Fibroblast of gingiva (primary cell): ENCODE results near the gene ERO1B.
A peak's percentile ranks its signal among the peaks of the same experiment; 100 is the strongest.
"Not testable (repeated sequence)": the region's sequence is repeated elsewhere in the genome, so short reads cannot be mapped to it uniquely, and the experiment has no call there.

ENCODE experiments used
- DNase-seq: peaks from one replicate; pipeline ENCODE4 v3.0.0-alpha.2; 2011; ENCODE audit warnings: low read depth

ERO1B gene

DNA sequence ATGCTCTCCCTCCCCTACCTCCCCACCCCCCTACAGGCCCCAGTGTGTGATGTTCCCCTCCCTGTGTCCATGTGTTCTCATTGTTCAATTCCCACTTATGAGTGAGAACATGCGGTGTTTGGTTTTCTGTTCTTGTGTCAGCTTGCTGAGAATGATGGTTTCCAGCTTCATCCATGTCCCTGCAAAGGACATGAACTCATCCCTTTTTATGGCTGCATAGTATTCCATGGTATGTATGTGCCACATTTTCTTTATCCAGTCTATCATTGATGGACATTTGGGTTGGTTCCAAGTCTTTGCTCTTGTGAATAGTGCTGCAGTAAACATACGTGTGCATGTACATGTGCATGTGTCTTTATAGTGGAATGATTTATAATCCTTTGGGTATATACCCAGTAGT lies 95.3 kb downstream of the ERO1B start:
- DNase-seq = not testable (repeated sequence)

DNA sequence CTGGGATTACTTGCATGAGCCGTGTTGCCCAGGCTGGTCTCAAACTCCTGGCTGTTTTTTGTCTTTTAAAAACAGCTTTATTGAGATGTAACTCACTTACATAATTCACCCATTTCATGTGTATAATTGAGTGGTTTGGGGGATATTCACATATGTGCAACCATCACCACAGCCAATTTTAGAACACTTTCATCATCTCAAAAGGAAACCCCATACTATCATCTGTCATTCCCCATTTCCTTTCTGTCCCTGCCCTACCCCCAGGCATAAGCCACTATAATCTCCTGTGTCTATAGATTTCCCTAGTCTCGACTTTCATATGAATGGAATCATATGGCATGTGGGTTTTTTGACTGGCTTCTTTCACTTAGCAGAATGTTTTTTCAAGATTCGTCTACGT lies 96.1 kb downstream of the ERO1B start:
- no peak for DNase-seq

DNA sequence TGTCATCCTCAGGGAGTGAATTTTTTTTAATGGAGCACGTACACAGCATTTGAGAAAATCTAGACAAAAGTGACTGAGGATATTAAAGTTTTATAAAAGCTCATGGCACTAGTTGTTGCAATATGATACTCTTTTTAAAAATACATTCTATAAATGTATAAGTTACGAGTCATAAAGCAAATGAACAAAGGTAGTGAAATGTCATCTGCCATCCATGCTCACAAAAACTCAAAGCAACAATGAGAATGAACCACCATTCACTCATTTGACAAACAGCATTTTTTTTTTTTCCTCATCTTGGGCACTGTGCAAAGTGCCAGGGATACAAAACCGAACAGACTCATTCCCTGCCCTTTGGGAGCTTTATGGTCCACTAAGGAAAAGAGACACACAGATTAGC lies 100.7 kb downstream of the ERO1B start:
- DNase-seq = no peak

DNA sequence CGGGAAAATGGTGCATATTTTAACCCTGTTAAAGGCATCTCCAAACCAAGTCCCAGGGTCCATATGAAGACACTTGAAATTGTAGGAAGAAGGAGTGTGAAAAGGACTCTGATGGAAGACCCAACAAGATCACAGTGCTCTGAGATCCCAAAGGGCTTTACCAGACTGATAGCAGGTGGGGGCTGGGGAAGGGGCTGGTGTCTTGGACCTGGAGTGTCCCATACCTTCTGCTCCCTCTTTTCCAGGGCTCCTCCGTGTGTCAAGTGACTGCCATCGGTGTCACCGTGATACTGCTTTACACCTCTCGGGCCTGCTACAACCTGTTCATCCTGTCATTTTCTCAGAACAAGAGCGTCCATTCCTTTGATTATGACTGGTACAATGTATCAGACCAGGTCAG lies 102.1 kb downstream of the ERO1B start:
- no peak for DNase-seq

DNA sequence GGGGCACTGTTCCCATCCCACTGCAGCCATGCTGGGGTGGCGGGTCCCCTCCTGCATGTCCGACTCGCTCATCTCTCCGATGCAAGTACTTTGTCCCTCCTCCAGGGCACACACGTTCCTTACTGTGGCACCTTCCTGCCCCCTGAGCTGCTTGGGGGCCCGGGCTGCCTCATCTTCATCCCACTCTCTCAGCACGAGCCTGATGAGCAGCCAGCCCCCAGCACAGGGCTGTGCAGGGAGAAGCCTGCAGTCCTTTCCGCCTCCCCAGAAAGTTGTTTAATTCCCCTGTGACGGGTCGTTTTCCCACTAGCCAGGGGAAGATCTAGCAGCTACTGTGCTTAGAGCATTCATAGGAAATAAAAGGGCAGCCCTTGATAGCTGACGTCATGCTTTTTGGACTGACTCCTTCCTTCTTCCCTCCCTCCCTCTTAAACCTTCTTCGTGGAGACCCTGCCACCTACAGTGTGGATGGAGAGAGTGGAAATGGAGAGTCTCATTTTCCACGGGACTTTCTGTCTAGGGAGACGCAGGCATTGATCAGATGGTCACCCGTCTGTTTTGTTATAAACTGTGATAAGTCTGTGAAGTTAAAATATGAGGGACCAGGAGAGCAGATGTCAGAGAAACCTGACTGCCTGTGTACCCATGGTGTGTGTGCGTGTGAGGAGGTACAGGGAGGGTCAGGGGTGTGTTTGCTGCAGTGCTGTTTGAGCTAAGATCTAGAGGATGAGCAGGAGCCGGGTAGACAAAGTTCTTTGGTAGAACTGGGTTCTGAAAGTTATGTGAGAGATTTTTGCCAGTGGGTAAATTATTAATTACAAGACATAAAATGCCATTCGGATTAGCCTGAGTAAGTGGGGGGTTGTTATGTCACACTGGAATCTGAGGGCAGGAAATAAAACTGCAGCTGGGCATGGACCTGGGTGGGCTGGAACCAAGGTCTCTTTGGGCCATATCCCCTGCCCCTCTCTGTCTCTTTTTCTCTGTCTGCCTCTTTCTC lies 105.1 kb downstream of the ERO1B start:
- no peak for DNase-seq

DNA sequence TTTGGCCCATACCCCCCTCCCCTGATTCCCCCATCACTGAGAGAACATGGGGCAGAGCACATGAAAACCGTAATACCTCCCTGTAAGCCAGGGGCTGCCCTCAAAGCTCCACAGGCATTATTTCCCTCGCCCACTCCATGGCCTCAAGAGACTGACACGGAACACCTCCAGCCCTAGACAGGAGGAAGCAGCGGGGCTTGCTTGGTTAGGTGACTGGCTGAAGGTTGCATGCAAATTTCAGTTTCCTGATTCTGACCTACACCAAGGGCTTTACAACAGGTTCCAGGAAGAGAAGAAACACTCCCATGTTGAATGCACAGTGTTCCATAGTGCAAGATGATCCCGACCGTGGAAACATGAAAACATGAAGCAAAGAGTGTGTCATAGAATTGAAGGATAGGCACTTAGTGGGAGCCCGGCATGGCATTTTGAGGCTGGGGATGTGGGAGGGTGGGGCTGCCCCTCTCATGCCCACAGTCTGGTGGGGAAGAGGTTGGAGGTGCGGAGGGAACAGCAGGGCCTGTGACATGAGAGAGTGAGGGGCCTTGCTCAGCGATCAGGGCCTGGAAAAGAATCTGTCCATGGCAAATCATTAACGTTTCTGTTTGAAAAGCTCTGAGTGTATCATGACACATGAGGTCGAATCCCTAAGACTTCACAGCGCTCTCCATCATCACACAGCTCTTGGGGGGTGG lies 106.0 kb downstream of the ERO1B start:
- DNase-seq = no peak

DNA sequence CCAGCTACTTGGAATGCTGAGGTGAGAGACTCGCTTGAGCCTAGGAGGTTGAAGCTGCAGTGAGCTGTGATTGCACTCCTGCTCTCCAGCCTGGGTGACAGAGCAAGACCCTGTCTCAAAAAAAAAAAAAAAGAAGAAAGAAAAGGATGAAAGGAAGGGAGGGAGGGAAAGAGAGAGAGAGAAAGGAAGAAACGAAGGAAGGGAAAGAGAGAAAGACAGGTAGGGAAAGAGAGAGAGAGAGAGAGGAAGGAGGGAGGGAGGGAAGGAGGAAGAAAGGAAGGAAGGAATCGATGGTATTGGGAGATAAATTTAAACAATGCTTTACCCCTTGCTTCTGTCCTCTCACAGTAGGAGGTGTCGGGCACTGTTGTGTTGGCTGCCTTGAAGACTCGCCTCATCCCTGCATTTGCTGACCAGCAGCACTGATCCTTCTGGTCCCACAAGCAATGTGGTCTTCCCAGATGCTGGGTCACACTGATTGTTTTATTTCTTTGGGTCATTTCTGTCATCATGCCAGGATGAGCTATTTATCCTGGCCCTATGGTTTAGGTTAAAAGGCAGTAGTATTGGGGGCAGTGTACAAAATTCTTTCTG lies 108.5 kb downstream of the ERO1B start:
- DNase-seq = no peak

DNA sequence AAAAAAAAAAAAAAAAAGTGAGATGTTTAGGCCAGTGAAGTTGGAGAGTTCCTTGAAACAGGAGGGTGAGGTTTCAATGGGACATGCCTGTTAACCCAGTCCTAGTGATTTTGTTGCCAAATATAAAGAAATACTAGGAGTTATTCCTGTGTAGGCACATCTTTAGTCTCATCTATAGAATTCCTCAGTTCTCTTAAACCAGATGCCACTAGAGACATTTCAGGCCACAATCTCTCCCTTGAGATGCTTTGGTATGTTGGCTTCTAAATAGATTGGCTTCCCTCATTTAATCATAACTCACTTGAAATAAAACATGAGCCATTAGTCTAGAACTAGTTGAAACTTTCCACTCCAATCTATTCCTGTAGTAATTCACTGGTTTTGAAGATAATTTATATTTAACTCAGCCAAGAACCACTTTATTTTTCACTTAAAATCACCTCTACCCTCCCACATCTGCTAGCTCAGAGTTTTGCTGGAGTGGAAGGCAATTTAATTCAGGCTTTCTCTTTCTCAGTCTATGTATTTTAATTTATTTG lies 109.6 kb downstream of the ERO1B start:
- DNase-seq = peak; percentile 62

DNA sequence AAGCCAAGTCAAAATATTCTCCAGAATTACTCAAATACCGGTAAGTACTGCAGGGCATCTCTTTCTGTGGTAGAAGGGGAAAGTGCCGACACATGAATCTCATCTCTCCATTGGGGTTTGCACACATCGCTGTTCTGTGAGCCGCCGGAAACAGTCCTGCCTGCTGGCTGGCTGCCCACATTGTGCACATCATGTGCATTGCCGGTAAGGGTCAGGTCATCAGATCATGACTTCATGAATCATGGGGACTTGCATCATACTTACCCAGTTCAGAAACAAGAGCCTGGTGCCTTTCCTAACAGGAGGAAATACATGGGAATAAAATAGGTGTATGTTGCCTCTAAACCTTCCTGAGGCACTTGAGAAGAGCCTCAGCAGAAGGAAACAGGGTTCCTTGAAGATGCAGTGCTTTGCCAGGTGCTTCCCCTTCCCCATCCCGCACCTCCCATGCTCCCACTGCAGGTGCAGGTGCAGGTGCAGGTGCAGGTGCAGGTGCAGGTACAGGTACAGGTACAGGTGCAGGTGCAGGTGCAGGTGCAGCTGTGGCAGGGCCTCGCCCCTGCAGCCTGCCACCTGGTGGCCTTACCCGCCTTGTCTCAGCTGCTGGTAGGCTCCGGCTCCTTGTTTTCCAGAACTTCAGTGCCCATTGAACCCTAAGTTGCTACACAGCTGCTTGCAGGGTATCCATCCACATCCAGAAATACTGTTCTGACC lies 112.9 kb downstream of the ERO1B start:
- peak; percentile 42 for DNase-seq

DNA sequence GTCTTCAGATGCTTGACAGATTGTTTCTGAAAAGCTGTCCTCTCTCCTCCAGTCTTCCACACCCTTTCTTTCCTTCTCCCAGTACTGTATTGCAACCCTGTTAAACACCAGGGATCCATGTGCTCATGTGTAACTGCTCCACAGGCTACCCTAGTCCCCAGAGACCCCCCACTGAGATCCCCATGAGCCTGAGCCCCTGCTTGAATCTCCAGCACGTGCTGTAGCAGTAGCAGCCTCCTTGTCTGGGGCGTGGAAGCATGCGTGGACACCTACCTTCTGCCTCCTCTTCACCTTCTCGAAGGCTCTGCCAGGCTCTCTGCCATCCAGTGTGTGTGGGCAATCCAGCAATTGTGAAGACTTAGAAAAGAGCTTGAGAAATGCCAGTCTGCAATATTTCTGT lies 114.2 kb downstream of the ERO1B start:
- no peak for DNase-seq

DNA sequence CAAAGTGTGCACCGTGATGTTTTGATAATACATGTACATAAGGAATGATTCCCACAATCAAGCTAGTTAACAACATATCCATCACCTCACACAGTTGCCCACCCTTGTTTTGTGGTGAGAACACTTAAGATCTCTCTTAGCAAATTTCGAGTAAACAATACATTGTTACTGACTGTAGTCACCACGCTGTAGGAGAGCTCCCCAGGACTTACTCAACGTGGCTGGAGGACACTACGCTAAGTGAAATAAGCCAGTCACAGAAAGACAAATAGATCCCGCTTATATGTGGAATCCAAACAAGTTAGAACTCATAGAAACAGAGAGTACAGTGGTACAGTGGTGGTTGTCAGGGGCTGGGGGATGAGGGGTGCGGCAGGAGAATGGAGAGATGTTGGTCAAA lies 114.6 kb downstream of the ERO1B start:
- no peak for DNase-seq

DNA sequence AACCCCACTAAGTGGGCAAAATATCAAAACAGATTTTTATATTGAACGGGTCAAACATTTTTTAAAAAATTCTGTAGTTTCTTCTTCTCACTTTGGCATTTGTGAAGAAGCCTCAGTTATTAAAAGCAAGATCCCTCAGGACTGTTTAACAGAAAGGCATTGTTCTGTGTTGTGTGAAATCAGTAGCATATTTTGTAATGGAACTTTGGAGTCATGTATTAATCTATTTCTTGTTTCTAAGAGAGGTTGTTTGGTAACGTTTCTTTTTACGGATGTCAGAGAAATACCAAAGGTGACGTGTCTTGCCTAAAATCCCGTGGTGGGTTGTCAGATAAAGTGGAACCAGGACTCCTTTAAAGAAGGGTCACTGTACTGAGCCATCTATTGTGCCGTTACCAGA lies 115.7 kb downstream of the ERO1B start:
- DNase-seq = no peak
